Neural crest cell (in vitro differentiated cells): ENCODE results near the gene MARCO. TPM values are rescaled to one million over a fixed set of nuclear protein-coding genes. Genes with fewer than 3 reads are reported as not detected.
"Not testable (repeated sequence)": the region's sequence is repeated elsewhere in the genome, so short reads cannot be mapped to it uniquely, and the experiment has no call there.

ENCODE experiments used
- DNase-seq: peaks from one replicate; pipeline ENCODE4 v3.0.0; 2021; ENCODE audit warnings: low read depth, mixed read lengths, low spot score
- H3K27ac Mint-ChIP-seq: one replicate; pipeline ENCODE4 v1.8.0; 2021; ENCODE audit warnings: mild to moderate bottlenecking, mixed read lengths; ENCODE audit not compliant: unreplicated experiment
- H3K27me3 Mint-ChIP-seq: 2 replicates; pipeline ENCODE4 v1.8.0; 2021; ENCODE audit warnings: low read depth, mild to moderate bottlenecking, mixed read lengths
- H3K36me3 Mint-ChIP-seq: 2 replicates; pipeline ENCODE4 v1.8.0; 2021; ENCODE audit warnings: low read depth, mild to moderate bottlenecking, mixed read lengths
- H3K4me1 Mint-ChIP-seq: 2 replicates; pipeline ENCODE4 v1.8.0; 2021; ENCODE audit warnings: mixed read lengths
- H3K4me3 Mint-ChIP-seq: one replicate; pipeline ENCODE4 v1.8.0; 2021; ENCODE audit warnings: mild to moderate bottlenecking, mixed read lengths
- H3K9me3 Mint-ChIP-seq: 2 replicates; pipeline ENCODE4 v1.8.0; 2021; ENCODE audit warnings: mixed read lengths
- total RNA-seq: library from RNA; stranded (reverse); gene quantifications from 2 replicates; pipeline ENCODE4 v1.2.1, GENCODE V29; 2021
- TF ChIP-seq, protein P1 (sequence below): fragments of 200-600 bp; sonication (generic); conservative IDR thresholded peaks from 2 replicates; pipeline ENCODE4 v1.5.0; 2021; ENCODE audit warnings: antibody characterized with exemption, mild to moderate bottlenecking

MARCO gene
- total RNA-seq, 1 donor from 2014 or later = 0.54 TPM

DNA sequence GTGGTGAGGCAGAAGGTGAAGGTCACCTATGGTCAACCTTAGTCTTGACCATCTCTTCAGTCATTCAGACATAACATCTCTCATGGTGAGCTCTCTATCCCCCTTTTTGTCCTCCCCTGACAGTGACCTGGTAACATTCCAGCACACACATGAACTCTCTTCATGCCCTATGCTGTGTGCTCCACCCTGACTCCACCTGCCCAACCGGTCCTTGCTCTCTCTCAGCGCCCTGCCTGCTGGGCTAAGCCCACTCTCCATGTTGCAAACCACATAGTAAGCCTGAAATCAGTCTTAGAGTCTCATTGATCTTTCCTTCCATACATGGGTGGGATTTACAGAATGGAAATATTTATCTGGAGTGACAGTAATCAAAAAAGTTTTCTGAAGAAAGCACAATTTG is 52.8 kb downstream of the MARCO start:
- TF ChIP-seq, protein P1, sequence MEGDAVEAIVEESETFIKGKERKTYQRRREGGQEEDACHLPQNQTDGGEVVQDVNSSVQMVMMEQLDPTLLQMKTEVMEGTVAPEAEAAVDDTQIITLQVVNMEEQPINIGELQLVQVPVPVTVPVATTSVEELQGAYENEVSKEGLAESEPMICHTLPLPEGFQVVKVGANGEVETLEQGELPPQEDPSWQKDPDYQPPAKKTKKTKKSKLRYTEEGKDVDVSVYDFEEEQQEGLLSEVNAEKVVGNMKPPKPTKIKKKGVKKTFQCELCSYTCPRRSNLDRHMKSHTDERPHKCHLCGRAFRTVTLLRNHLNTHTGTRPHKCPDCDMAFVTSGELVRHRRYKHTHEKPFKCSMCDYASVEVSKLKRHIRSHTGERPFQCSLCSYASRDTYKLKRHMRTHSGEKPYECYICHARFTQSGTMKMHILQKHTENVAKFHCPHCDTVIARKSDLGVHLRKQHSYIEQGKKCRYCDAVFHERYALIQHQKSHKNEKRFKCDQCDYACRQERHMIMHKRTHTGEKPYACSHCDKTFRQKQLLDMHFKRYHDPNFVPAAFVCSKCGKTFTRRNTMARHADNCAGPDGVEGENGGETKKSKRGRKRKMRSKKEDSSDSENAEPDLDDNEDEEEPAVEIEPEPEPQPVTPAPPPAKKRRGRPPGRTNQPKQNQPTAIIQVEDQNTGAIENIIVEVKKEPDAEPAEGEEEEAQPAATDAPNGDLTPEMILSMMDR = no peak
- Mint-ChIP-seq H3K4me1 (no peaks in the 10 kb centered on the region), H3K27me3 (peaks cover 15% of the 10 kb centered on the region), H3K4me3 (no peak overlapping the region), H3K36me3 (no peaks in the 10 kb centered on the region), H3K27ac (no peak overlapping the region), H3K9me3 (no peaks in the 10 kb centered on the region)
- DNase-seq = no peak

DNA sequence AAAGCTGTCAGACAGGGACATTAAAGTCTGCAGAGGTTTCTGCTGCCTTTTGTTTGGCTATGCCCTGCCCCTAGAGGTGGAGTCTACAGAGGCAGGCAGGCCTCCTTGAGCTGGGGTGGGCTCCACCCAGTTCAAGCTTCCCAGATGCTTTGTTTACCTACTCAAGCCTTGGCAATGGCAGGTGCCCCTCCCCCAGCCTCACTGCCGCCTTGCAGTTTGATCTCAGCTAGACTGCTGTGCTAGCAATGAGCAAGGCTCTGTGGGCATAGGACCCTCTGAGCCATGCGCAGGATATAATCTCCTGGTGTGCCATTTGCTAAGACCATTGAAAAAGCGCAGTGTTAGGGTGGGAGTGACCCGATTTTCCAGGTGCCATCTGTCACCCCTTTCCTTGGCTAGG is 61.9 kb downstream of the MARCO start:
- not testable (repeated sequence) for H3K36me3 Mint-ChIP-seq, H3K4me3 Mint-ChIP-seq, DNase-seq, H3K27ac Mint-ChIP-seq, H3K4me1 Mint-ChIP-seq, H3K9me3 Mint-ChIP-seq
- peaks cover 36% of the 10 kb centered on the region for H3K27me3 Mint-ChIP-seq

DNA sequence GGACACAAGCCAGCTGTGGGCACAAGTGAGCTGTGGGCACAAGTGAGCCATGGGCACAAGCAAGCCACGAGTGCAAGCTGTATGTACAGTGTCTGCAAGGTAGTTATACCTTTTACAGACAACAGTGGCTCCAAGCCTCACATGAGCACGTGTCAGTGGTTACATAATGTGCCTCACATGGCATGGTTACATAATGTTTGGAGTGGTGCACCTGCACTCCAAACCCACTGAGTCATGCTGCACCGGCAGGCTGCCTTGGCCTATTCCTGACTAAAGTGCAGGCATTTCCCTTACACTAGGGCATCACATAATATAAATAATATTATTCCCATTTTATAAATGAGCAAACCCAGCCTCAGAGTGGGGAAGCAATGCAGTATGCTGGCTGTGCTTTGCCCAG is 62.6 kb downstream of the MARCO start:
- Mint-ChIP-seq H3K27ac (no peak overlapping the region), H3K4me1 (no peaks in the 10 kb centered on the region), H3K4me3 (no peak overlapping the region), H3K27me3 (peaks cover 42% of the 10 kb centered on the region), H3K36me3 (no peaks in the 10 kb centered on the region), H3K9me3 (no peaks in the 10 kb centered on the region)
- DNase-seq = no peak
- TF ChIP-seq, protein P1 = no peak

DNA sequence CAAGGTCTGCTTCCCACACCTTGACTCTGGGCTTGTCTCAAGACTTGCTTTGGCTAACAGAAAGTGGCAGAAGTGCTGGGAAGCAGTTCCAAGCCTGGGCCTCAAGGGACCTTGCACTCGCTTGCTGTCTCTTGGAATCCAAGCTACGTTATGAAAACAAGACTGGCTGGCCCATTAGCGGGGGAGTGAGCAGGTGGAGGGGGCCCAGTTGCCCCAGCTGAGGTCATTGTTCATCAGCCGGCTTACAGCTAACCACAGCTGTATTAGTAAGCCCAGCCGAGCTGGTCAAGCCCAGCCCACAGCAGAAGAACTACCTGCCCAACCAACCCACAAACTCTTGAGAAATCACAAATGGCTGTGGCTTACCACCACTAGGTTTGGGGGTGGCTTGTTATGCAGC is 63.1 kb downstream of the MARCO start:
- Mint-ChIP-seq H3K9me3 (no peaks in the 10 kb centered on the region), H3K27ac (no peak overlapping the region), H3K4me1 (no peaks in the 10 kb centered on the region), H3K4me3 (no peak overlapping the region), H3K36me3 (no peaks in the 10 kb centered on the region), H3K27me3 (peaks cover 47% of the 10 kb centered on the region)
- TF ChIP-seq, protein P1 = no peak
- DNase-seq = no peak

DNA sequence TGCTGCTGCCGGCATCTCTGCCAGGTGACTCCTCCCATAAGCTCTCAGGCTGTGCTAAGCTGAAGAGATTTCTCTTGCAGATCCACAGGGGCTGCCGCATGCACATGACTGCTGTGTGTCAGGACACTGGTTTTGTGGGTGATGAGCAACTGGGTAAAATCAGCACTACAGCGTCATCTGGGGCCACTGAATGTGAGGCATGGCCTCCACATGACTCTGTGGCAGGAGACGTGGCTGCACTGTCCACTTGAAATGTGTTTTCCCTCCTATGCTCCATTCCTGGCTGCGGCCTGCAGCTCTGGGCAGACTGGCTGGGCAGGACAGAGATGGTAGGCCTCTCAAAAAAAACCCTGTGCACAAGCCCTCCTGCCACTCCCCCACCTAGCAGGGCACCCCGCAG is 63.6 kb downstream of the MARCO start:
- TF ChIP-seq, protein P1 = no peak
- H3K4me1 Mint-ChIP-seq = no peaks in the 10 kb centered on the region
- no peaks in the 10 kb centered on the region for H3K9me3 Mint-ChIP-seq
- H3K27me3 Mint-ChIP-seq = peaks cover 52% of the 10 kb centered on the region
- DNase-seq = no peak
- no peak overlapping the region for H3K27ac Mint-ChIP-seq
- no peak overlapping the region for H3K4me3 Mint-ChIP-seq
- H3K36me3 Mint-ChIP-seq = no peaks in the 10 kb centered on the region

DNA sequence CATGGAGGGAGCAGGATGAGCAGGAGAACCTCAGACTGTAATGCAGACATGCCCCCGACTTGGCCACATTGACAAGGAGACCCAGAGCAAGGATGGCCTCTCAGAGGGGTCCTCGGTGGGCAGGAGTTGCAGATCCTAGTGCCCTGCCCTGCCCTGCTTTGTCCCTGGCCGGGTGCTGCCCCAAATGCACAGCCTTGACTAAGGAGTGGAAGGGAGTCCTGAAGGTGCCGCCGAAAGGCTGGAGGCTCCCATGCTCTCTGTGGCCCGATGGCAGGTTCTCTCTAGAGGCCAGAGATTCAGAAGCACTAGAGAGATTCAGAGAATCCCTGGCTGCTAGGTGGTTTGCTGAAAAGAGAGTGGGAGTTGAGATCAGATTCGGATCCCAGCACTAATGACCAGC is 64.4 kb downstream of the MARCO start:
- Mint-ChIP-seq H3K9me3 (no peaks in the 10 kb centered on the region), H3K27ac (no peak overlapping the region), H3K4me1 (no peaks in the 10 kb centered on the region), H3K4me3 (no peak overlapping the region), H3K27me3 (peaks cover 61% of the 10 kb centered on the region), H3K36me3 (no peaks in the 10 kb centered on the region)
- TF ChIP-seq, protein P1 = no peak
- no peak for DNase-seq
